ENCODE data around the gene MAPKAPK2. TPM values are rescaled to one million over a fixed set of nuclear protein-coding genes. Genes with fewer than 3 reads are reported as not detected.

Gene MAPKAPK2
- polyA plus RNA-seq, 1 of the 3 experiments (the other 2 are of a cell fraction): 46.8 TPM

- peaks cover 34 to 43% of the 10 kb centered on the region in 2 experiments for H3K4me1 ChIP-seq (ENCODE audit: control insufficient read depth in 1 of 2, insufficient read depth in 2 of 2, low read depth in 1 of 2, low read length in 1 of 2)
- peaks cover 4% of the 10 kb centered on the region; the same call in 1 of the 2 replicates for H3K27me3 ChIP-seq (ENCODE audit: insufficient read depth)
- H3F3A ChIP-seq (replicated peaks; ENCODE audit: insufficient read depth): peaks cover 7% of the 10 kb centered on the region
- peak overlapping the region; percentile 84 for H3K9ac ChIP-seq
- TF ChIP-seq RFX5 (IDR thresholded peaks at IDR 0.05; ENCODE audit: low read length) (no peak), EP300 (IDR thresholded peaks at IDR 0.05; ENCODE audit: borderline replicate concordance in 1 of 2, low read depth in 1 of 2, low read length in 1 of 2) (no peak), CHD2 (IDR thresholded peaks at IDR 0.05; ENCODE audit: low read length, partially characterized antibody) (peak; percentile 93), YY1 (IDR thresholded peaks at IDR 0.05; ENCODE audit: low read depth) (peak; percentile 51; the same call in 1 of the 2 replicates), NFIC (IDR thresholded peaks at IDR 0.05; ENCODE audit: borderline replicate concordance) (no peak), ELF1 (IDR thresholded peaks at IDR 0.05) (no peak), USF1 (IDR thresholded peaks at IDR 0.05; ENCODE audit: borderline replicate concordance, low read depth) (no peak), ZBTB33 (IDR thresholded peaks at IDR 0.05; ENCODE audit: borderline replicate concordance, low read depth) (0 out of 2 replicates have a peak, but pooled peaks have one; percentile 44), SIN3A (IDR thresholded peaks at IDR 0.05; ENCODE audit: borderline replicate concordance, low read depth, low read length) (peak; percentile 62; the same call in 1 of the 2 replicates), JUND (IDR thresholded peaks at IDR 0.05) (no peak)
- peak overlapping the region; percentile 94 for H3K4me2 ChIP-seq
- 5% methylated on average over 28 of the region's 48 CpGs for WGBS (ENCODE audit: low lambda C conversion rate)
- H2AFZ ChIP-seq (ENCODE audit: low read depth): peak overlapping the region; percentile 16; the same call in 1 of the 2 replicates
- peak overlapping the region; percentile 87 to 90 for H3K4me3 ChIP-seq (ENCODE audit: low read depth in 2 of 2, low read length in 1 of 2)
- CTCF ChIA-PET: interaction anchor here (1.2 to 1.9 kb wide), 4 partner anchors 41 to 226 kb away, joined by 3 to 6 read pairs (median 4); partner anchors contain the start of gene DYRK3
- DNase-seq: peak; percentile 78
- H3K36me3 ChIP-seq (replicated peaks in 1 of 2; ENCODE audit: control insufficient read depth in 1 of 2, insufficient read depth in 2 of 2, low read length in 1 of 2): peaks cover 0 to 7% of the 10 kb centered on the region in 2 experiments
- peak overlapping the region; percentile 74 to 93 for H3K27ac ChIP-seq (ENCODE audit: low read depth in 2 of 2, low read length in 1 of 2)
- no peaks in the 10 kb centered on the region for H3K9me3 ChIP-seq
- peaks cover 50% of the 10 kb centered on the region for H4K20me1 ChIP-seq (ENCODE audit: insufficient read depth)
- no peaks in the 10 kb centered on the region for H3K9me2 ChIP-seq
- POLR2A ChIA-PET: no interaction called here
- peaks cover 54% of the 10 kb centered on the region for H3K79me2 ChIP-seq (ENCODE audit: insufficient read depth)
These were observed 1.2 kb downstream of the MAPKAPK2 start for GRCh38 chr1:206685769-206686477.

GRCh38 chr1:206686478-206687249, 2.0 kb downstream of the MAPKAPK2 start:
- TF ChIP-seq POLR2AphosphoS5 (IDR thresholded peaks at IDR 0.05; ENCODE audit: low read depth, low read length): no peak
- TF ChIP-seq GABPA (IDR thresholded peaks at IDR 0.05; ENCODE audit: low read depth): peak; percentile 46; the same call in 1 of the 2 replicates
- Histone ChIP-seq H3K36me3 (replicated peaks in 1 of 2; ENCODE audit: control insufficient read depth in 1 of 2, insufficient read depth in 2 of 2, low read length in 1 of 2) (peaks cover 0 to 7% of the 10 kb centered on the region in 2 experiments), H3K27ac (ENCODE audit: low read depth in 2 of 2, low read length in 1 of 2) (peak overlapping the region in 1 of 2 experiments; percentile 93; a peak in 3 of 4 replicates), H3K4me1 (ENCODE audit: control insufficient read depth in 1 of 2, insufficient read depth in 2 of 2, low read depth in 1 of 2, low read length in 1 of 2) (peaks cover 34 to 48% of the 10 kb centered on the region in 2 experiments), H3K4me3 (ENCODE audit: low read depth in 2 of 2, low read length in 1 of 2) (peak overlapping the region; percentile 87 to 90), H4K20me1 (ENCODE audit: insufficient read depth) (peaks cover 56% of the 10 kb centered on the region), H3K4me2 (peak overlapping the region; percentile 94), H3K9me3 (no peaks in the 10 kb centered on the region), H3K9me2 (no peaks in the 10 kb centered on the region), H3K27me3 (ENCODE audit: insufficient read depth) (peaks cover 4% of the 10 kb centered on the region; the same call in 1 of the 2 replicates), H3K9ac (peak overlapping the region; percentile 84), H2AFZ (ENCODE audit: low read depth) (no peak overlapping the region), H3F3A (replicated peaks; ENCODE audit: insufficient read depth) (peaks cover 7% of the 10 kb centered on the region), H3K79me2 (ENCODE audit: insufficient read depth) (peaks cover 61% of the 10 kb centered on the region)
- CTCF ChIA-PET: interaction anchor here (0.7 to 1.9 kb wide), 5 partner anchors 40 to 296 kb away, joined by 3 to 6 read pairs (median 4); partner anchors contain the start of gene DYRK3
- no peak for DNase-seq
- 59% methylated on average over 8 of the region's 8 CpGs for WGBS (ENCODE audit: low lambda C conversion rate)
- POLR2A ChIA-PET: no interaction called here

Data from SK-N-SH (cell line).